Activated T-helper 1 cell treated with anti-CD3 and anti-CD28 coated beads, Interleukin-12 subunit alpha, Interleukin-12 subunit beta, Interleukin-2, Interleukin-4 antibody, amounts not matched to agents 30 ng/mL and 10 ng/mL and 1 ng/mL, durations not matched to agents 14 hours and 24 hours and 36 hours (primary cell): ENCODE measurements around the gene ZNHIT3. TPM values are rescaled to one million over a fixed set of nuclear protein-coding genes. Genes with fewer than 3 reads are reported as not detected.
A peak's percentile ranks its signal among the peaks of the same experiment; 100 is the strongest.
"Not testable (repeated sequence)": the region's sequence is repeated elsewhere in the genome, so short reads cannot be mapped to it uniquely, and the experiment has no call there.

ENCODE experiments used
- DNase-seq: peaks from one replicate; pipeline ENCODE4 v3.0.0; 2021; ENCODE audit warnings: low spot score
- H3K27ac Mint-ChIP-seq: one replicate; pipeline ENCODE4 v1.8.0; 2021; ENCODE audit warnings: mild to moderate bottlenecking, mixed read lengths
- H3K27me3 Mint-ChIP-seq: one replicate; pipeline ENCODE4 v1.8.0; 2022; ENCODE audit warnings: mild to moderate bottlenecking, moderate library complexity, mixed read lengths; ENCODE audit not compliant: insufficient read depth
- H3K36me3 Mint-ChIP-seq: one replicate; pipeline ENCODE4 v1.8.0; 2021; ENCODE audit warnings: low read depth, mixed read lengths
- H3K4me1 Mint-ChIP-seq: one replicate; pipeline ENCODE4 v1.8.0; 2021; ENCODE audit warnings: low read depth, mixed read lengths
- H3K4me3 Mint-ChIP-seq: one replicate; pipeline ENCODE4 v1.8.0; 2021; ENCODE audit warnings: mild to moderate bottlenecking, moderate library complexity, mixed read lengths
- H3K9me3 Mint-ChIP-seq: one replicate; pipeline ENCODE4 v1.8.0; 2021; ENCODE audit warnings: mixed read lengths
- intact Hi-C: fragments of 100-400 bp; cut with micrococcal nuclease; formaldehyde crosslinking; loops from one replicate; pipeline ENCODE4 v1.15.1; 2024
- total RNA-seq: library from RNA; stranded (reverse); gene quantifications from 2 replicates; pipeline ENCODE4 v1.2.3, GENCODE V29; 2022

ZNHIT3 gene
- 46.2 and 50.5 TPM in 2 replicates for total RNA-seq

DNA sequence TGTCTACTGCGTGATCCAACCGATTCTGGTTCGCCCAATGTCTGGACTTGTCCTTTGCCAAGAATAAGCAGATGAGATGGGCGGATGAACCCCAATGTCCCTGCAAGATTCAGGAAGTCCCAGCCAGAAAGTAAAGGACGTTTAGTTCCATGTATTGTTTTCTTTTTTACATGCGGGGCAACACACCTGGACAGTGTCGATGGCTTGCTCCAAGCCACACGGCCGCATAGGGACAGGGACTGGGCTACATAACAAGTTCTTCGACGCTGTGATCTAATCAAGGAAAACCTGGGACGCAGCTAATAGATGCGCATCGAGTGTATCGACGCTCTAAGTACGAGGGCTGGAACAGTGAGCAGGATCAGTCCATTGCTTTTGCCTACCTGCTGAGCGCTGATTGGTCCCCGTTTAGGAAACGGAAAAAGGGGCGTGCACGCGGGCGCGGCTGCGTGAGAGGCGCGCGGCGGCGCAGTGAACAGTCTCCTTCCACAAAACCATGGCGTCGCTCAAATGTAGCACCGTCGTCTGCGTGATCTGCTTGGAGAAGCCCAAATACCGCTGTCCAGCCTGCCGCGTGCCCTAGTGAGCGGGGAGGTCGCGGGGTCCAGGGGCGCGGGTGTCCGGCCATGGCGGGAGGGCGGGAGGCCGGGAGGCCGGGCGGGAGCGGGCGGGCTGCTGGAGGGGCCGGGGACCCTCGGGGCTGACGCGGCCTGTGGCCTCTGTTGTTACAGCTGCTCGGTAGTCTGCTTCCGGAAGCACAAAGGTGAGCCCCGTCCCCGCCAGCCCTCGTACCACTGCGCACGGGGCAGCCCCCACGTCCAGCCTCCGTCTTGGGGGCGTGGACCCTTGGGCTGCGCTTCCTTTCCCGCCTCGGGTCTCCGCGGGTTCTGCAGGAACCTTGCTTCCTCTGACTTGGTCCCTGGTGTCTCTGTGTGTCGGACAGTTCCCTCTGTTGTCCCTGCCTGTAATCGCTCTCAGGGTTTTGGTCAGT is at the start of gene ZNHIT3:
ZNHIT3 (plus strand) TSS at position 478 of the 991 bp plus-strand sequence; CDS start at position 497, 19 bp downstream.
- H3K4me3 Mint-ChIP-seq: peak within 1 kb of the TSS; percentile 100
- peaks cover 10% of the 10 kb centered on the region for H3K27me3 Mint-ChIP-seq
- H3K9me3 Mint-ChIP-seq: no peaks in the 10 kb centered on the region
- intact Hi-C loops: loop anchor here (1.0 to 5.0 kb wide), 6 partner anchors 22 to 679 kb away; partner anchors contain the start of genes AATF, DHRS11, MYO19 and PIGW
- H3K4me1 Mint-ChIP-seq: peaks cover 50% of the 10 kb centered on the region
- H3K36me3 Mint-ChIP-seq: peaks cover 17% of the 10 kb centered on the region
- H3K27ac Mint-ChIP-seq: peak within 1 kb of the TSS; percentile 99
- DNase-seq: peak; percentile 90

DNA sequence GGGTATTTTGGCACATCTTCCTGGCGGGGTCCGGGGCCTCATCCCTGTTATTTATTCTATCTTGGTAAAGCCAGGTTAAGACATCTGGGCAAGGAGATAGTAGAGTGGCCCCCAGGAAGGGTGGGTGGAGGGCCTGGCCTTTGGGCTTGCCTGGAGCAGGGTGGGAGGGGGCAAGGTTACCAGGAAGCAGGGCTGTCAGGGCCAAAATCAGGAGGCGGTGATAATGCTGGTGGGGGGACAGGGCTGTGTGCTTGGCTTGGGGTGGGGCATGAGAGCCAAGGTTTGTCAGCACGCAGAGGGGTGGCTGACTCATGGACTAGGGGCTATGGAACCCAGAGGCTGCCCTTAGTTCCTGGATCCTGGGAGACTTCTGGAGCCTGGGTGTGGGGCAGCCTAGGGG is 44.7 kb upstream of the ZNHIT3 start:
- H3K36me3 Mint-ChIP-seq, H3K9me3 Mint-ChIP-seq, DNase-seq: not testable (repeated sequence)

GRCh38 chr17:36443777-36444176 is 42.7 kb upstream of the ZNHIT3 start:
- no peaks in the 10 kb centered on the region for H3K9me3 Mint-ChIP-seq
- intact Hi-C loops: no loop called here
- no peak overlapping the region for H3K4me3 Mint-ChIP-seq
- H3K27me3 Mint-ChIP-seq: peaks cover 2% of the 10 kb centered on the region
- H3K4me1 Mint-ChIP-seq: no peaks in the 10 kb centered on the region
- no peak for DNase-seq
- H3K36me3 Mint-ChIP-seq: no peaks in the 10 kb centered on the region
- no peak overlapping the region for H3K27ac Mint-ChIP-seq

More for the DNA sequence above, 44.7 kb upstream of the ZNHIT3 start:
- H3K4me3 Mint-ChIP-seq, H3K27ac Mint-ChIP-seq, intact Hi-C loops, H3K27me3 Mint-ChIP-seq, H3K4me1 Mint-ChIP-seq: not testable (repeated sequence)

GRCh38 chr17:36449997-36450396 is 36.5 kb upstream of the ZNHIT3 start:
- H3K36me3 Mint-ChIP-seq, H3K27ac Mint-ChIP-seq, DNase-seq, H3K27me3 Mint-ChIP-seq, H3K4me3 Mint-ChIP-seq, H3K9me3 Mint-ChIP-seq, intact Hi-C loops, H3K4me1 Mint-ChIP-seq: not testable (repeated sequence)

DNA sequence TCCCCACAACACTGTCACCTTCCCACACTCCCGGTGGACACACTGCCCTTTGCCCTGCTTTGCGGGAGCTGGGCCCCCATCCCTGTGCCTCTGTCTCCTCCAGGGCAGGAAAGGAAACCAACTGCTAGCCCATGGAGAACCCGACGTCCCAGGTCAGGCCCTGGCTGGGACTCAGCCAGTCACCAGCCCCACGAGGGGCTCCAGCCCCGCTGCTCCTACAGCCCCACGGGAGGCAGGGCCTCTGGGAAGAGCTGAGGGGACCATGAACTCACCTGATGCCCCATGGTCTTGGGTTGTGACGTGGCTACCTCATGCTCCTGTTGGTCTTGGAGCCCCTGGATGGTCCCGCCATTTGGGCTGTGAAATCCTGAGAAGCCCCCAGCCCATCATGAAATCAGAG is 33.6 kb upstream of the ZNHIT3 start:
- H3K27ac Mint-ChIP-seq, H3K9me3 Mint-ChIP-seq, H3K4me1 Mint-ChIP-seq, H3K4me3 Mint-ChIP-seq, H3K36me3 Mint-ChIP-seq, H3K27me3 Mint-ChIP-seq, intact Hi-C loops, DNase-seq: not testable (repeated sequence)

GRCh38 chr17:36457701-36458100 is 28.8 kb upstream of the ZNHIT3 start:
- intact Hi-C loops, H3K4me1 Mint-ChIP-seq, H3K4me3 Mint-ChIP-seq, H3K27me3 Mint-ChIP-seq, DNase-seq, H3K36me3 Mint-ChIP-seq, H3K9me3 Mint-ChIP-seq, H3K27ac Mint-ChIP-seq: not testable (repeated sequence)

GRCh38 chr17:36459045-36459444 is 27.4 kb upstream of the ZNHIT3 start:
- no peak overlapping the region for H3K4me3 Mint-ChIP-seq
- H3K36me3 Mint-ChIP-seq: no peaks in the 10 kb centered on the region
- no peaks in the 10 kb centered on the region for H3K4me1 Mint-ChIP-seq
- H3K27me3 Mint-ChIP-seq: peaks cover 12% of the 10 kb centered on the region
- H3K27ac Mint-ChIP-seq: no peak overlapping the region
- no peak for DNase-seq
- intact Hi-C loops: no loop called here
- H3K9me3 Mint-ChIP-seq: no peaks in the 10 kb centered on the region

DNA sequence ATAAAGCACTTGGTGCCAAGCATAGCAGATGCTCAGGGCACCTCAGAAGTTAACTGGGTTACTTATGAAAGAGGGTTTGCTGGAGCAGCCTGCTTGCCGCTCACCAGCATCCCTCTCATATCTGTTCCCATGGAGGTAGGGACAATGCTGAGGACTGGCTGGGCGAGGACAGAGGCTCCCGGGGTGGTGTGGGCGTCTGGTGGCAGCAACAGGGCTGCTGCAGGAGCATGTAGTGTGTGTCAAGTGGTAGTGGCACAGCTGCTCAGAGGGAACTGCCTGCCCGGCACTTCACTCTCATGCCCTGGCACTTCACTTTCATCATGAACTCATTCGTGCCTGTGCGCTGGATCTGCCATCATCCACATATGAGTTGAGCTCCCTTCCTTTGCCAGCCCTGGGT is 26.9 kb upstream of the ZNHIT3 start:
- Mint-ChIP-seq H3K27ac (no peak overlapping the region), H3K36me3 (no peaks in the 10 kb centered on the region), H3K4me3 (no peak overlapping the region), H3K4me1 (no peaks in the 10 kb centered on the region), H3K9me3 (no peaks in the 10 kb centered on the region), H3K27me3 (peaks cover 12% of the 10 kb centered on the region)
- intact Hi-C loops: no loop called here
- DNase-seq: no peak

DNA sequence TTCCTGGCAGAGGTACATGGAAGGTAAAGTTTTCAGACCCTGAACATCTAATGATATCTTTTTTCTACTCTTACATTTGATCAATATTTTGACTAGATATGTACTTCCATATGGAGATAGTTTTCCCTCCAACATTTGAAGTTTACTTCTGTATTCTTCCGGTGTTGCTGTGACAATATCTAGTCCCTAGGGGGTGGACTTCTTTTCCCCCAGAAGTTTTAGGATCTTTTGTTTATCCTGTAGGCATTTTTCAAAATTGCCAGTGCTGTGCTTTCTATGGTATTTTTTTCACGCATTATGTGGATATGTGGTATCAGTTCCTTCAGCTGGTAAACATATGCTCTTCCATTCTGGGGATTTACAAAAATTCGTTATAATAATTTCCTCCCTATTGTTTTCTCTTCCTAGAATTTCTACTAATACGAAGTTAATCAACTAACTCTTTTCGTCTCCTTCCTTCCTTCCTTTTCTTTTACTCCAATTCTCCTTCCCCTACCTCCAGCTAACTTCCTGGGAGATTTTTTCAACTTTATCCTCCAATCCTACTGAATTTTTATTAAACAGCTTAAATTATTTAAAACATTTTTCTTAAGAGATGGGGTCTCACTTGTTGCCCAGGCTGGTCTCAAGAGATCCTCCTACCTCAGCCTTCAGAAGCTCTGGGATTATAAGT is 26.1 kb upstream of the ZNHIT3 start:
- no peak overlapping the region for H3K4me3 Mint-ChIP-seq
- intact Hi-C loops: no loop called here
- H3K4me1 Mint-ChIP-seq: no peaks in the 10 kb centered on the region

GRCh38 chr17:36461330-36462110 is 25.0 kb upstream of the ZNHIT3 start:
- no peak overlapping the region for H3K27ac Mint-ChIP-seq
- H3K36me3 Mint-ChIP-seq: no peaks in the 10 kb centered on the region
- DNase-seq: no peak
- no peaks in the 10 kb centered on the region for H3K4me1 Mint-ChIP-seq
- H3K9me3 Mint-ChIP-seq: no peaks in the 10 kb centered on the region
- H3K4me3 Mint-ChIP-seq: no peak overlapping the region
- intact Hi-C loops: no loop called here
- H3K27me3 Mint-ChIP-seq: peaks cover 22% of the 10 kb centered on the region

More for the DNA sequence above, 26.1 kb upstream of the ZNHIT3 start:
- Mint-ChIP-seq H3K36me3 (no peaks in the 10 kb centered on the region), H3K27ac (no peak overlapping the region), H3K27me3 (peaks cover 15% of the 10 kb centered on the region), H3K9me3 (no peaks in the 10 kb centered on the region)
- DNase-seq: no peak

DNA sequence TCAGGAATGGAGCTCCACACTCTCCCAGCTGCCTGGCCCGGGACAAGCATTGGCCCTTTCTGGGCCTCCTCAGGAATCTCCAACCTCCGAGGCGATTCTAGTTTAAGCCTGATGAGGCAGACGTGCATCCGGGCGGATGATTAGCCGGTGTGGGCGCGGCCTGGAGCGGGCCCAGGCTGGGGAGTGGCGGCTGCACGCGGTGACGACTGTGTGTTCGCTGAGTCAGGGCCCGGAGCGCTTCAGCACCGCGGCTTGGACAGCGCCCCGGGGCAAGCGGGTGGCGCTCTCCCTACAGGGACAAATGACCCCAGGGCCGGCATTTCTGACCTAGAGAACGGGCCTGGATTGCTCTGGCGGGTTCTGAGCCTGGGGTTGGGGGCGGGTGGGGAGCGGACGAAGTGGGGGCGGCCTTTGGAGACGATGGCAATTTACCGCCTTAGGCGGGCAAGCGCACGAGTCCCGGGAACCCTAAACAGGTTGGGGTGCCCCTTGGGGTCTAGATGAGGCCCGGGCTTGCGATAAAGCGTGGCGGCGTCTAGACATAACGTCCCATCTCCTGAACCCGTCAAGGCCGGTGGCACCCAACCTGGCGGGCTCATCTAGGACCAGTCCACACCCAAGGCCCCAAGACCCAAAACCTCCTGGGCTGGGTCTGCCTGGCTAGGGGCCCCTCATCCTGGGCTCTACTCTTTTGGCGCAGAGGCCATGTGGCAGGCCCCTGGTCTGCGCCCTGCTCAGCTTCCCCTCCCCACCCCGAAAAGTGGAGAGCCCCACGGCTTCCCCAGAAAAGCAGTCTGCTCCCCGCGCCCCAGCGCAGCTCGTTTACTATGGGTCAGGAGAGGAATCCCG is 22.3 kb upstream of the ZNHIT3 start:
- intact Hi-C loops: loop anchor here (1.0 kb wide), 1 partner anchor 22 kb away; the partner anchor contains the start of gene ZNHIT3
- Mint-ChIP-seq H3K27ac (no peak overlapping the region), H3K9me3 (no peaks in the 10 kb centered on the region), H3K4me1 (no peaks in the 10 kb centered on the region), H3K36me3 (no peaks in the 10 kb centered on the region), H3K27me3 (peaks cover 28% of the 10 kb centered on the region), H3K4me3 (no peak overlapping the region)
- DNase-seq: peak; percentile 59

GRCh38 chr17:36464765-36465088 is 21.8 kb upstream of the ZNHIT3 start:
- Mint-ChIP-seq H3K4me3 (no peak overlapping the region), H3K9me3 (no peaks in the 10 kb centered on the region), H3K27me3 (peaks cover 28% of the 10 kb centered on the region), H3K27ac (no peak overlapping the region), H3K4me1 (no peaks in the 10 kb centered on the region), H3K36me3 (no peaks in the 10 kb centered on the region)
- no peak for DNase-seq
- intact Hi-C loops: loop anchor here (1.0 kb wide), 1 partner anchor 22 kb away; the partner anchor contains the start of gene ZNHIT3
